H7 (cell line): Measurements from ENCODE around the gene MAP10. TPM values are rescaled to one million over a fixed set of nuclear protein-coding genes. Genes with fewer than 3 reads are reported as not detected.

Source experiments
- DNase-seq: peaks from one replicate; pipeline ENCODE4 v3.0.0; 2012
- H3K27me3 ChIP-seq: 2 replicates; pipeline ENCODE4 v1.6.0; 2011; ENCODE audit warnings: mild to moderate bottlenecking, low read length; ENCODE audit not compliant: control insufficient read depth, insufficient read depth
- H3K36me3 ChIP-seq: replicated peaks from 2 replicates; pipeline ENCODE4 v1.5.1; 2011; ENCODE audit warnings: low read length; ENCODE audit not compliant: control insufficient read depth, insufficient read depth
- H3K4me3 ChIP-seq: 2 replicates; pipeline ENCODE4 v1.5.1; 2011; ENCODE audit warnings: low read depth, mild to moderate bottlenecking, control low read depth, low read length, moderate library complexity; ENCODE audit not compliant: insufficient read depth
- total RNA-seq: library from RNA; depleted of rRNA; stranded (reverse); fragments of >200 nt; shearing (Covaris generic); gene quantifications from 2 replicates; pipeline ENCODE4 v1.2.3, GENCODE V29; 2014; rRNA removed

MAP10 gene
- total RNA-seq, 1 experiment from 2014 or later: 2.4 TPM

DNA sequence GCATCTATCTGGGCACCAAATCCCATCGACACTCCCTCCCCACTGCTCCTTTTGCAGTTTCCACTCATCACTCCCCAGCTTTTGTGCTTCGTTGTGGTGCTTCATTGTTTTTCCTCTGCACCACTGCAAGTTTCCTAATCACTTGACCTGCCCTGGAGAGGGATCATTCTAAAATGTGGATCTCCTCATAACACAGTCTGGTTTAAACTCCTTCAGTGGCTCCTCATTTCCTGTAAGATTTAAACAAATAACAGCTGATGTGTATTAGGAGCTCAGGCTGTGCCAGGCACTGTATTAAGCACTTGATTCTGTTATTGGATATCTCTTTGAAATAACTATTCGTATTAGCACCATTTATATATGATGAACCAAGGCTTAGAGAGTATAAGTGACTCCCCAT lies 51.3 kb downstream of the MAP10 start:
- no peak for DNase-seq

More for the DNA sequence above, 51.3 kb downstream of the MAP10 start:
- no peak overlapping the region for H3K4me3 ChIP-seq
- peaks cover 2% of the 10 kb centered on the region; the same call in 1 of the 2 replicates for H3K27me3 ChIP-seq
- H3K36me3 ChIP-seq: no peaks in the 10 kb centered on the region

Other genes starting within 250 kb of the MAP10 start
- 43.4 and 45.6 TPM in 2 replicates for gene SIPA1L2, start 175.3 kb upstream of the MAP10 start, total RNA-seq
- 61.5 and 82.5 TPM in 2 replicates for gene NTPCR, start 145.2 kb downstream of the MAP10 start, total RNA-seq